SIG-M5 treated with dmso at 0.1 percent for 504 hours (cell line): ENCODE measurements around the gene NBEAL1.
"Not testable (repeated sequence)": the region's sequence is repeated elsewhere in the genome, so short reads cannot be mapped to it uniquely, and the experiment has no call there.

Experiments used
- DNase-seq: peaks from one replicate; lab custom pipeline; 2025; ENCODE audit not compliant: unreplicated experiment; lab: John Stamatoyannopoulos, UW

NBEAL1 gene

DNA sequence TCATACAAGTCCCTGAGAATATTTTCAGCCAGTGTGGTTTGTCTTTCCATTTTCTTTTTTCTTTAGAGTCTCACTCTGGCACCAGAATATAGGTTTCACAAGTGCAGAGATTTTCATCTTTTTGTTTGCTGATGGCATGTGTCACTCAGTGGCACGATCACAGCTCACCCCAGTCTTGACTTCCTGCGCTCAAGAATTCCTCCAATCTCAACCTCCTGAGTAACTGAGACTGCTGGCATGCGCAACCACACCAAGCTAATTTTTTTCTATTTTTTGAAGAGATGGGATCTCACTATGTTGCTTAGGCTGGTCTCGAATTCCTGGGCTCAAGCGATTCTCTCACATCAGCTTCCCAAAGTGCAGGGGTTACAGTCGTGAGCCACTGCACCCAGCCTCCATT, 23.9 kb downstream of the NBEAL1 start:
- DNase-seq: no peak

DNA sequence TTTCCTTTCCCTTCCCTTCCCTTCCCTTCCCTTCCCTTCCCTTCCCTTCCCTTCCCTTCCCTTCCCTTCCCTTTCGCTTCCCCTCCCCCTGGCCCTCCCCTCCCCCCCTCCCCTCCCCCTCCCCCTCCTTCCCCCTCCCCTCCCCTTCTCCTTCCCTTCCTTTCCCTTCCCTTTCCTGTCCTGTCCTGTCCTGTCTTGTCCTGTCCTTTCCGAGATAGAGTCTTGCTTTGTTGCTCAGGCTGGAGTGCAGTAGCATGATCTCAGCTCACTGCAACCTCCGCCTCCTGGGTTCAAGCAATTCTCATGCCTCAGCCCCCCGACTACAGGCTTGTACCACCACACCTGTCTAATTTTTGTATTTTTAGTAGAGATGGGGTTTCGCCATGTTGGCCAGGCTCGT, 24.5 kb downstream of the NBEAL1 start:
- DNase-seq: not testable (repeated sequence)

DNA sequence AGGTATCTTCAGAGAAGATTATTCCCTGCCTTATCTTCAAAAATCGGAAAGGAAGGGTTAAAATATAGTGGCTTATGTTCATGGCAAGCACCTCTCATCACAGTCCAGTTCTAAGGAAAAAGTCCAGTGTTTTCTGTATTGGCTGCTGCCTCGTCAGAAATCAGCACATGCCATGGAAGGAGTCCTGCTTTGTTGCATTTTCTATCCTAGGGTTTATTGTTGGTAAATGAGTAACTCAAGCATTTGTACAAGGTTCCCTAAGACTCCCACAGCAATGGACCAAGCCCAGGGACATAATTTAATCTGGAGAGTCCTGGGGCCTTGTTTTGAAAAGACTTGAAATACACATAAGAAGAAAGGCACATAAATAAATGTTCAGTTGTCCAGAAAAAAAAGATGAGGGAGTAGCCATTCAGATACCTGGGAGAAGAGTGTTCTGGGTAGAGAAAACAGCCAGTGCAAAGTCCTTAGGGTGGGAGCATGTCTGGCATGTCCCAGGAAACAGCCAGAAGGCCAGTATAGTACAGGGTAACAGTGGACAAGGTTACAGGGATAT, 26.4 kb downstream of the NBEAL1 start:
- DNase-seq: no peak

DNA sequence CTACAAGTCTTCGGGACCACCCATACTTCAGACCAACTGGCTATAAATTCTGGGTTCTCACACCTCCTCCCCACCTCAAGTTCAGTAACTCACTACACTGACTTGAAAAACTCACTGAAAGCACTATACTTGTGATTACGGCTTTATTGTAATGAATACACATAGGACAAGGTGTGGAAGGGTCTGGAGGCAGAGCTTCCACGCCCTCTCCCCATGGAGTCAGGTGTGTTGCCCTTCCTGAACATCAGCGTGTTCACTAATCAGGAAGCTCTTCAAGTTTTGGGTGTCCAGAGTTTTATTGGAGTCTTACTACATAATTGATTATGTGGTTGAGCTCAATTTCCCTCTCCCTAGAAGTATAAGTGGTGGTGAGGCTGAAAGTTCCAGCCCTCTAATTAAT, 27.5 kb downstream of the NBEAL1 start:
- no peak for DNase-seq

DNA sequence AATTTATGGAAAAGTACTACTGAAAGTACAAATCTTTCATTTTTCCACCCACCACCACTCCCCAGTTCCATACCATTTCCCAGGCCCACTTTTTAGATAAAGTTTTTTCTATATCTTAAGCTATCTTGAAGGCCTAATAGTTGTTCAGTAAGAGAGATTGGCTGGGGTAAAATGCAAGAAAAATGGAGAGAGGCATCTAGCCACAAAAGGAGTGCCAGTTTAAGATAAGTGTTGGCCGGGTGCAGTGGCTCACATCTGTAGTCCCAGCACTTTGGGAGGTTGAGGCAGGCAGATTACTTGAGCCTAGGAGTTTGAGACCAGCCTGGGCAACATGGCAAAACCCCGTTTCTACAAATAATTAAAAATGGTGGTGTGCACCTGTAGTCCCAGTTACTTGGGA, 28.6 kb downstream of the NBEAL1 start:
- no peak for DNase-seq

DNA sequence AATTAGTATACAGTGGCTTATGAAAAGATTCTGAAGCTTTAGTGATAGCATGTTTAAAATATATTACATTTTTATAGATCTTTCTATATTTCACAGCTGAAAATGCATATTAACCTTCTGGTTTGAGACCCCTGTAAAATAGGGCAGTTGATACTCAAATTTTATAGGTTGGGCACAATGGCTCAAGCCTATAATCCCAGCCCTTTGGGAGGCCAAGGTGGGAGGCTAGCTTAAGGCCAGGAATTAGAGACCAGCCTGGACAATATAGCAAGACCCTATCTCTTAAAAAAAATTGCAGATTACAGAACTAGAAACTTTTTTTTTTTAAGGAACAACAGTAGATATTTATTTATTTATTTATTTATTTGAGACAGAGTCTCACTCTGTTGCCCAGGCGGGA, 31.2 kb downstream of the NBEAL1 start:
- DNase-seq: no peak

DNA sequence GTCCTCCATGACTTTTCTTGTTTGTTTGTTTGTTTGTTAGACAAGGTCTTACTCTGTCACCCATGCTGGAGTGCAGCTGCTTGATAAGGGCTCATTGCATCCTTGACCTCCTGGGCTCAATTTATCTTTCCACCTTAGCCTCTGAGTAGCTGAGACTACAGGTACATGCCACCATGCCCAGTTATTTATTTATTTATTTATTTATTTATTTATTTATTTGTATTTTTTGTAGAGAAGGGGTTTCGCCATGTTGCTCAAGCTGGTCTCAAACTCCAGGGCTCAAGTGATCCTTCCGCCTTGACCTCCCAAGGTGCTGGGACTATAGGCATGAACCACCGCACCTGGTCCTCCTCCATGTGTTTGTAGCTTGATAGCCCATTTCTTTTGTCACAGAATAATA, 37.9 kb downstream of the NBEAL1 start:
- no peak for DNase-seq

DNA sequence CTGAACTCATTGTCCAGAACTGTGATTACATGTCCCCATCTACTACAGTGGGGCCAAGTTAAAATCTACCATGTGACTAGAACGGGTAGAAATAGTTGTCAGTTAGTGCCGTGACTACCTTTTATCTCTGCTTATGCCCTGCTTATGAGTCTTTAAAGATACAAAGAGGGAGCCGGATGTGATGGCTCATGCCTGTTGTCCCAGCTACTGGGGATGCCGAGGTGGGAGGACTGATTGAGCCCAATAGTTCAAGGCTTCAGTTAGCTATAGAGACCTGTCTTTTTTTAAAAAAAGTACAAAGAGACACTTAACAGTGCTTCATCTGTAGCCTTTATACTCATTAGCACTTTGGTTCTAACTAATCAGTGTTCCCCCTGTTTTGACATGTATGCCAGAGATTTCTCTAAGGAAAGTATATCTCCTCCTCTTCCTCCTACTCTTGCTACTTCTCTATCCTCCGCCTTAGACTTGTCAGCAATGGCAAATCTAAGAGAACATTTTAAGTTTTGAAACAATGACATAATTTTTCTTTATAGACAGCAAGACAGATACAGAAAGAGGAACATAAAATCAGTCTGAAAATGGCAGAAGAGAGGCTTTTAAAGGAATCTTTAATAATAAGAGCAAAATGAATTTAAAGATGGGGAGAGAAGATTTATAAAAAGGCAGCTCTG, 45.0 kb downstream of the NBEAL1 start:
- DNase-seq: no peak

DNA sequence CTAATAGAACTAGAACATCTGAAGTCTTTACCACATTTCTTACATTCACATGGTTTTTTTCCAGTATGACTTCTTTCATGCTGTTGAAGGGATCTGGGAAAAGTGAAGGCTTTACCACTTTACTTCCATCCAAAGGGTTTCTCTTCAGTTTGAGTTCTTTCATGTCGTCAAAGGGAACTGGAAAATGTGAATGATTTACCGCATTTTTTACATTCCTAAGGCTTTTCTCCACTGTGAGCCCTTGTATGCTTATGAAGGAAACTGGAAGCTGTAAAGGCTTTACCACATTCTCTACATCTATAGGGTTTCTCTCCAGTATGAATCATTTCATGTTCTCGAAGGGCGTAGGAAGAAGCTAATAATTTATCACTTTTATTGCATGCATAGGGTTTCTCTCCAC, 46.7 kb downstream of the NBEAL1 start:
- DNase-seq: no peak

DNA sequence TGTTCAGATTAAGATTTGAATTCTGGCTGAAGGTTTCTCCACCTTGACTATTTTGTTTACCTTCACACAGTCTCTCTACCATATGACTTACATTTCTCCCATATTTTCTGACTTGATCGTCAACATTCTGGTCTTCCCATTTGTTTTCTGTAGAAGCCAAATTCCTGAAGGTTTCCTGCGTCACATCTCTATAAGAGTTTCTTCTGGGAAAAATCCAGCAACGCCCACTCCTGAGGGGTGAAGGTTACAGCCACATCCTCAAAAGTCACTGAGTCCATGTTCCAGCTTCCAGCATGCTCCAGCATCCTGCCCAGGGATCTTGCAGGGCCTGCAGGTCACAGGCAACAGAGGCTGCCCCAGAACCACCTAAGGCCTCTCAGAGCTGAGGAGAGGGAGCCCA, 47.5 kb downstream of the NBEAL1 start:
- no peak for DNase-seq

DNA sequence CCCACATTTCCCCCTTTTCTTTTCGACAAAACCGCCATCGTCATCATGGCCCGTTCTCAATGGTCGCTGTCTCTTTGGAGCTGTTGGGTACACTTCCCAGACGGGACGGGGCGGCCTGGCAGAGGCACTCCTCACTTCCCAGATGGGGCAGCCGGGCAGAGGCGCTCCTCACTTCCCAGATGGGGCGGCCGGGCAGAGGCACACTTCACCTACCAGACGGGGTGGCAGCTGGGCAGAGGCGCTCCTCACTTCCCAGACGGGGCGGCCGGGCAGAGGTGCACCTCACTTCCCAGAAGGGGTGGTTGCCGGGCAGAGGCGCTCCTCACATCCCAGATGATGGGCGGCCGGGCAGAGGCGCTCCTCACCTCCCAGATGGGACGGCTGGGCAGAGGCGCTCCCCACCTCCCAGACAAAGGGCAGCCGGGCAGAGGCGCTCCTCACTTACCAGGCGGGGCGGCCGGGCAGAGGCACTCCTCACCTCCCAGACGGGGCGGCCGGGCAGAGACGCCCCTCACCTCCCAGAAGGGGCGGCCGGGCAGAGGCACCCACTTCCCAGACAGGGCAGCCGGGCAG, 51.9 kb downstream of the NBEAL1 start:
- DNase-seq: not testable (repeated sequence)

DNA sequence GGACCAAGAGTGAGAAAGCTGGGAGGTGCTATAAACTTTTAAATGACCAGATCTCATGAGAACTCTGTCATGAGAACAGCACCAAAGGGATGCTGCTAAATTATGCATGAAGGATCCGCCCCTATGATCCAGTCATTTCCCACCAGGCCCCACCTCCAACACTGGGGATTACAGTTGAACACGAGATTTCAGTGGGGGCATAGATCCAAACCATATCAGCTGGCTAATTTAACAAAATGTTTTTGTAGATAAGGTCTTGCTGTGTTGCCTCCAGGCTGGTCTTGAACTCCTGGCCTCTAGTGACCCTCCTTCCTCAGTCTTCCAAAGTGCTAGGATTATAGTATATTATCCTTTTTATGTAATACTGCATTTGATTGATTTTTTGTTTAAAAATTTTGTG, 56.0 kb downstream of the NBEAL1 start:
- DNase-seq: no peak

DNA sequence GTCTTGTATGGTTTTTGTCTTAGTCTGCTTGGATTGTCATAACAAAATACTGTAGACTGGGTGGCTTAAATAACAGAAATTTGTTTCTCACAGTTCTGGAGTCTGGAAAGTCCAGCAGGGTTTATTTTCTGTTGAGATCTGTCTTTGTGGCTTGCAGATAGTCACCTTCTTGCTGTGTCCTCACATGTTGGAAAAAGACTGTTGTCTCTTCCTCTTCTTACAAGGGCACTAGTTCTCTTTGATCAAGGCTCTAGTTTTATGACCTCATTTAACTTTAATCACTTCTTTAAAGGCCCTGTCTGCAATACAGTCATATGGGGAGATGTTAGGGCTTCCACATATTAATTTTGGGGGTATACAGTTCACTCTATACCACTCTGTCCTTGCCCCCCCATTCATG, 56.5 kb downstream of the NBEAL1 start:
- no peak for DNase-seq

DNA sequence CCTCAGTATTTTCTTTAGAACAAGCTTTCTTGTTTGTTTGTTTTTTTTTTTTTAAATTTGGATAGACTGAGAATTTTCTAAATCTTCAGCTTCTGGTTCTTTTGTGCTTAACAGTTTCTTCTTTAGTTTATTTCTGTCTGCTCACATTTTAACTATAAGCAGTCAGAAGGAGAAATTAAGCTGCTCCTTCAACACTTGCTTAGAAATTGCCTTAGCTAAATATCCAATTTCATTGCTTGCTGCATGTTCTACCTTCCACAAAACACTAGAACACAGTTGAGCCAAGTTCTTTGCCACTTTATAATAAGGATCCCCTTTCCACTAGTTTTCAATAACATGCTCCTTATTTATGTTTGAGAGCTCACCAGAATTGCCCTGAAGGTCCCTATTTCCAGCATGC, 57.7 kb downstream of the NBEAL1 start:
- no peak for DNase-seq

DNA sequence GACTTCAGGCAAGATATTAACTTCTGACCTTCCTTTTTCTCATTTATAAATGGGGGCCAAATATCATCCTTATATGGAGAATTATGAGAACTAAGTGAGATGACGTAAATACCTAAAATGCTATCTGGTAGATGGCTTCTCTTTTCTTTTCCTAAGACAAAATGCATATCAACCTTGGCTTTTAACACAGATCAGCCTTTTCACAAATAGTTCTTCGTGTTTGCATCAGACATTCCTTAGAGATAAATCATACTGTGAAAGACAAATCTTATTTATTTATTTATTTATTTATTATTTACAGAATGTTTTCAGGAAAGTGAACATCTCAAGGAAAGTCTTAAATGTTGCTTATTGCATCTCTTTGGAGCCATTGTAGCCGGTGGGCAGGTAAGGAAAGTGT, 62.8 kb downstream of the NBEAL1 start:
- DNase-seq: no peak

DNA sequence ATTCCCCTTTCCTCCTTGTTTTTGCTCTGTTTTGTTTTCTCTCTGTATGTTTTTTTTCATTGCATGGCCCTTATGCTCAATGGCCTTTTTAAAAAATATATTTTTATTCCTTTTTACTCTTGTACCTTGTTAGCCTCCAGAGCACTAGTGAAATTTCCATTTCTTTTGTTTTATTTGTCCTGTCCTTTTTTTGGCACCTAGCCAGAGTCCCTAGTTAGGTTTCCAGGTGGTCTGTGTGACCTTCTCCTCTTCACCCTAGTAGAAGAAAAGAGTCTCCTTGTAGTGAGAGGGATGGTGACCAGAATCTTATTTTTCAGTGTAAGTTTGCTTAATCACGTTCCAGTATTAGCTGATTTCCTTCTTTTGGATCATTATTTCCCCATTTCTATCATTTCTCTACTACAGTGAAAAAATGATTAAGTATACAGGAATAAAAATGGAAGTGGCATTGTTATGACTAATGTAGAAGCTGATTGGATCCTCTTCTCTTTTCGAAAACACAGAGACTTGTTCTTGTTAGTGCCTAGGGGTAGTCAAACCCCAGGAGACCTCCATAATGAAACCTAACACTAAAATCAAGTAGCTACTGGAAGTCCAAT, 65.9 kb downstream of the NBEAL1 start:
- no peak for DNase-seq

DNA sequence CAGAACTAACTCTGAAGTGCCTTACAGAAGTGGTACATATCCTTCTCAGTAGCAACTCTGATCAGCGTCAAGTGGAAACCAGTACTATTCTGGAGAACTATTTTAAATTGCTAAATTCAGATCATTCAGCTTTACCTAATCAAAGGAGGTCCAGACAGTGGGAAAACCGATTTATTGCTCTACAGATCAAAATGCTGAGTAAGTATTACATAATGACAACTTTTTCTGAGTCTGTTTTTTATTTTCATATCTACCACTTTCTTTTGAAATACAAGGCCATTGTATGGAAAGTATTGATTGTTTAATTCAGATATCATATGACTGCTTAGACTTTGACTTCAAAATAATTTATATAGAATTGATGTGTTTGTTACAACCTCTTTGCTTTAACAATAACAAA, 68.7 kb downstream of the NBEAL1 start:
- no peak for DNase-seq

DNA sequence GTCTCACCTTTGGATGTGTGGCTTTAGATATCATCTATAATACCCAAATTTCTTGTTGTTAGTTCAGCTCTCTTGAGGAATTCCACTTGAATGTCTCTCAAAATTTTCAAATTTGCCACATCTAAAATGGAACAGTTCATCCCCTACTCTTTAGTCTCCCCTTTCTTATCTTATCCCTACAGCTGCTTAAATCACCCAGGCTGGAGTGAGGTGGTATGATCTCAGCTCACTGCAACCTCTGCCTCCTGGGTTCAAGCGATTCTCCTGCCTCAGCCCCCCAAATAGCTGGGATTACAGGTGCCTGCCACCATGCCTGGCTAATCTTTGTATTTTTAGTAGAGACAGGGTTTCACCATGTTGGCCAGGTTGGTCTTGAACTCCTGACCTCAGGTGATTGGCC, 71.7 kb downstream of the NBEAL1 start:
- not testable (repeated sequence) for DNase-seq

DNA sequence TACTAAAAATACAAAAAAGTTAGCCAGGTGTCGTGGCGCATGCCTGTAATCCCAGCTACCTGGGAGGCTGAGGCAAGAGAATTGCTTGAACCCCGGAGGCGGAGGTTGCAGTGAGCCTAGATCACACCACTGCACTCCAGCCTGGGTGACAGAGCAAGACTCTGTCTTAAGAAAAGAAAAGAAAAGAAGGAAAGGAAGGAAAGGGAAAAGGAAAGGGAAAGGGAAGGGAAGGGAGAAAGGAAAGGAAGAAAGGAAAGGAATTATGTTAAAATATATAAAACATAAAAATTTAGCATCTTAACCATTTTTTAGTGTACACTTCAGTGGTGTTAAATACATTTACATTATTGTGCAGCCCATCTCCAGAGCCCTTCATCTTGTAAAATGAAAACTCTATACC, 76.0 kb downstream of the NBEAL1 start:
- DNase-seq: not testable (repeated sequence)

DNA sequence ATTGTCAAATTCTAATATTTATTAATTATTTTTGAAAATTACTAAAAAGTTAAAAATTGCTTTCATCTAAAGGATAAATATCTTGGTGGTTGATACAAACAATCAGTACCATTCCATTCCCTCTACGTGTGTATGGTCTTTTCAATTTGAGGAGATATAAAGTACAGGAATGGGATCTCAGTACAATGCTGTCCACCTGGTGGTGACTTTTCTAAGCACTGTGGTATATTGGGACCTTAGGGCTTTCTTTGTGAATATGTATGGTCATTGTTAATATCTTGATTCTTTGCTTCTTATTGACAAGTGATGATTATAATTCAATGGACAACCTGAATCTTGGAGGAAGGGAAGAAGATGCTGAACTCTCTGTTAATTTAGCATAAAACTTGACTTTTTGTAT, 83.1 kb downstream of the NBEAL1 start:
- peak; percentile 10 for DNase-seq

DNA sequence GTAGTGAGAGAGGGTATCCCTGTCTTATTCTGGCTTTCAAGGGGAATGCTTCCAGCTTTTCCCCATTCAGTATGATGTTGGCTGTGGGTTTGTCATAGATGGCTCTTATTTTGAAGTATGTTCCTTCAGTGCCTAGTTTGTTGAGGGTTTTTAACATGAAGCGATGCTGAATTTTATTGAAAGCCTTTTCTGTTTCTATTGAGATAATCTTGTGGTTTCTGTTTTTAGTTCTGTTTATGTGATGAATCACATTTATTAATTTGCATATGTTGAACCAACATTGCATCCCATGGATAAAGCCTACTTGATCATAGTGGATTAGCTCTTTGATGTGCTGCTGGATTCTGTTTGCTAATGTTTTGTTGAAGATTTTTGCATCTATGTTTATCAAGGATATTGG, 87.7 kb downstream of the NBEAL1 start:
- DNase-seq: not testable (repeated sequence)

DNA sequence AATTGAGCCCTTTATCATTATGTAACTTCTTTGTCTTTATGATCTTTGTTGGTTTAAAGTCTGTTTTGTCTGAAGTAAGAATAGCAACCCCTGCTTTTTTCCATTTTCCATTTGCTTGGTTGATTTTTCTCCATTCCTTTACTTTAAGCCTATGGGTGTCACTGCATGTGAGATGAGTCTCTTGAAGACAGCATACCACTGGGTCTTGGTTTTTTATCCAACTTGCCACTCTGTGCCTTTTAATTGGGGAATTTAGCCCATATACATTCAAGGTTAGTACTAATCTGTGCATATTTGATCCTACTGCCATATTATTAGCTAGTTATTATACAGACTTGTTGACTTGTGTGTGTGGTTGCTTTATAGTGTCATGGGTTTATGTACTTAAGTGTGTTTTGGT, 89.6 kb downstream of the NBEAL1 start:
- DNase-seq: no peak

DNA sequence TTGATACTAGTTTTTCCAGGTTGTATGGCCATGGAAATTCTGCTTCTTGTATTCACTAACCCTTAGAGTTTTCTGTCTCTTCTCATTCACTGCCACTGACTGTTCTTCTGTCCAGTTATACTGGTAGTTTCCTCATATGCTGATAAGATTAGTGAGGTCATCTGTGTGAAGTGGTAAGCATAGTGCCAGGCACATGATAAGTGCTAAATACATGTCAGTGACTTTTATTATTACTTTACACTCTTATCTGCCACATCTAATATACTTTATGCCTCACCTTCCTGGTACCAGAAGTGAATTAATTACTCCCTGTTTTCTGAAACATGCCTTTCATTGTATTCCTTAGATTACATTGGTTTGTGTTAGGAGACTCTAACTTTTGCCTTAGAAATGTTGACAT, 91.3 kb downstream of the NBEAL1 start:
- DNase-seq: no peak
